GM23338 (cell line): Measurements from ENCODE around the gene RAB11FIP4. TPM values are rescaled to one million over a fixed set of nuclear protein-coding genes. Genes with fewer than 3 reads are reported as not detected.

ENCODE experiments used
- ATAC-seq: fragments of 200-7000 bp; cut with Tn5 transposase; 3 replicates; pipeline ENCODE4 v1.9.1; 2020
- DNase-seq: peaks from one replicate; pipeline ENCODE4 v3.0.0-alpha.2; 2015; ENCODE audit warnings: low spot score
- H2AFZ ChIP-seq: fragments of 200-600 bp; sonication (generic); 2 replicates; pipeline ENCODE4 v1.8.0; 2016; ENCODE audit warnings: antibody characterized with exemption, mild to moderate bottlenecking, moderate library complexity
- H3F3A ChIP-seq: fragments of 200-600 bp; sonication (generic); replicated peaks from 2 replicates; pipeline ENCODE4 v1.8.0; 2017; ENCODE audit warnings: antibody characterized with exemption, mixed run types, low read depth
- H3K27ac ChIP-seq: fragments of 200-600 bp; sonication (generic); 2 replicates; pipeline ENCODE4 v1.6.1; 2016; ENCODE audit warnings: low read depth
- H3K27me3 ChIP-seq: fragments of 200-600 bp; sonication (generic); 2 replicates; pipeline ENCODE4 v1.8.0; 2016; ENCODE audit warnings: mild to moderate bottlenecking, mixed run types, moderate library complexity; ENCODE audit not compliant: insufficient read depth
- H3K36me3 ChIP-seq: fragments of 200-600 bp; sonication (generic); 2 replicates; pipeline ENCODE4 v1.8.0; 2016; ENCODE audit warnings: mild to moderate bottlenecking; ENCODE audit not compliant: insufficient read depth
- H3K4me1 ChIP-seq: fragments of 200-600 bp; sonication (generic); 2 replicates; pipeline ENCODE4 v1.8.0; 2016; ENCODE audit warnings: mild to moderate bottlenecking, moderate library complexity; ENCODE audit not compliant: insufficient read depth
- H3K4me2 ChIP-seq: fragments of 200-600 bp; sonication (generic); 2 replicates; pipeline ENCODE4 v1.7.1; 2017; ENCODE audit warnings: mixed run types
- H3K4me3 ChIP-seq: fragments of 200-600 bp; sonication (generic); 2 replicates; pipeline ENCODE4 v1.6.1; 2016; ENCODE audit warnings: mixed run types
- H3K79me2 ChIP-seq: fragments of 200-600 bp; sonication (generic); replicated peaks from 2 replicates; pipeline ENCODE4 v1.8.0; 2017; ENCODE audit warnings: mild to moderate bottlenecking; ENCODE audit not compliant: insufficient read depth
- H3K9me2 ChIP-seq: fragments of 200-600 bp; sonication (generic); 2 replicates; pipeline ENCODE4 v1.8.0; 2017; ENCODE audit not compliant: insufficient read depth
- H4K20me1 ChIP-seq: fragments of 200-600 bp; sonication (generic); replicated peaks from 2 replicates; pipeline ENCODE4 v1.8.0; 2017; ENCODE audit warnings: mild to moderate bottlenecking; ENCODE audit not compliant: insufficient read depth
- H3K27ac Mint-ChIP-seq: 2 replicates; pipeline ENCODE4 v1.8.0; 2020; ENCODE audit warnings: inconsistent platforms, mild to moderate bottlenecking, moderate library complexity, mixed read lengths
- H3K27me3 Mint-ChIP-seq: 3 replicates; pipeline ENCODE4 v1.8.0; 2022; ENCODE audit warnings: low read depth, mild to moderate bottlenecking, moderate library complexity, mixed read lengths, inconsistent platforms; ENCODE audit not compliant: insufficient read depth, poor library complexity
- H3K36me3 Mint-ChIP-seq: 3 replicates; pipeline ENCODE4 v1.8.0; 2021; ENCODE audit warnings: low read depth, mild to moderate bottlenecking, inconsistent platforms, moderate library complexity, mixed read lengths
- H3K4me1 Mint-ChIP-seq: 3 replicates; pipeline ENCODE4 v1.8.0; 2020; ENCODE audit warnings: mild to moderate bottlenecking, inconsistent platforms, mixed read lengths
- H3K4me3 Mint-ChIP-seq: 3 replicates; pipeline ENCODE4 v1.8.0; 2021; ENCODE audit warnings: moderate library complexity, mild to moderate bottlenecking, inconsistent platforms, mixed read lengths
- H3K9me3 Mint-ChIP-seq: 3 replicates; pipeline ENCODE4 v1.8.0; 2020; ENCODE audit warnings: moderate library complexity, mild to moderate bottlenecking, inconsistent platforms, mixed read lengths
- CREB1 ChIP-seq: fragments of 250-450 bp; sonication (Bioruptor Pico); IDR thresholded peaks from 2 replicates; pipeline ENCODE4 v1.5.0; 2020; ENCODE audit warnings: low read depth, mild to moderate bottlenecking, moderate library complexity
- CTCF ChIP-seq, 2 experiments: fragments of 200-600 bp in 1 of 2; sonication (generic) in 1 of 2; conservative IDR thresholded peaks; 2 replicates each; pipeline versions ENCODE4 v1.5.1 to v1.6.1; 2016 to 2017; ENCODE audit warnings: antibody characterized with exemption in 2 of 2, low read depth in 2 of 2, mild to moderate bottlenecking in 2 of 2, moderate library complexity in 1 of 2
- ETS1 ChIP-seq: IDR thresholded peaks from 2 replicates; pipeline ENCODE4 v1.6.1; 2016; ENCODE audit warnings: antibody characterized with exemption
- EZH2 ChIP-seq: fragments of 200-600 bp; sonication (generic); IDR thresholded peaks from one replicate; pipeline ENCODE4 v1.8.0; 2017; ENCODE audit warnings: antibody characterized with exemption, mild to moderate bottlenecking, low read depth; ENCODE audit not compliant: unreplicated experiment
- EZH2phosphoT487 ChIP-seq: fragments of 200-600 bp; sonication (generic); IDR thresholded peaks from one replicate; pipeline ENCODE4 v1.8.1; 2018; ENCODE audit warnings: antibody characterized with exemption; ENCODE audit not compliant: unreplicated experiment
- JUNB ChIP-seq: IDR thresholded peaks from one replicate; pipeline ENCODE4 v1.6.1; 2016; ENCODE audit warnings: antibody characterized with exemption; ENCODE audit not compliant: unreplicated experiment
- NANOG ChIP-seq: IDR thresholded peaks from 2 replicates; pipeline ENCODE4 v1.6.1; 2016; ENCODE audit warnings: antibody characterized with exemption, borderline replicate concordance
- POLR2AphosphoS5 ChIP-seq: IDR thresholded peaks from 2 replicates; pipeline ENCODE4 v1.6.1; 2016; ENCODE audit warnings: antibody characterized with exemption, low read depth
- STAT1 ChIP-seq: IDR thresholded peaks from one replicate; pipeline ENCODE4 v1.6.1; 2016; ENCODE audit warnings: antibody characterized with exemption; ENCODE audit not compliant: unreplicated experiment
- ZNF114 ChIP-seq: fragments of 250-450 bp; sonication (Bioruptor Pico); IDR thresholded peaks from 2 replicates; pipeline ENCODE4 v1.5.0; 2020; ENCODE audit warnings: mild to moderate bottlenecking, moderate library complexity
- ZNF331 ChIP-seq: fragments of 250-450 bp; sonication (Bioruptor Pico); IDR thresholded peaks from 2 replicates; pipeline ENCODE4 v1.5.0; 2020; ENCODE audit warnings: low read depth, mild to moderate bottlenecking, moderate library complexity
- ZNF462 ChIP-seq: fragments of 250-450 bp; sonication (Bioruptor Pico); IDR thresholded peaks from 2 replicates; pipeline ENCODE4 v1.5.0; 2020; ENCODE audit warnings: mild to moderate bottlenecking, moderate library complexity
- polyA plus RNA-seq: library from polyadenylated mRNA; unstranded; fragments of >200 nt; fragmentation: Nextera tagmentation; extraction: Ambion mirVana; gene quantifications from 2 replicates; pipeline ENCODE4 v1.2.1, GENCODE V29; 2016
- total RNA-seq: library from RNA; depleted of rRNA; stranded (reverse); fragments of >200 nt; shearing (Covaris generic); gene quantifications from 2 replicates; pipeline ENCODE4 v1.2.3, GENCODE V29; 2014
- TF ChIP-seq, protein P1 (sequence below): IDR thresholded peaks from one replicate; pipeline ENCODE4 v1.6.1; 2018; ENCODE audit warnings: antibody characterized with exemption; ENCODE audit not compliant: unreplicated experiment

Gene RAB11FIP4
- total and polyA plus RNA-seq, 2 experiments from 2014 or later: 26.0 to 65.6 TPM

DNA sequence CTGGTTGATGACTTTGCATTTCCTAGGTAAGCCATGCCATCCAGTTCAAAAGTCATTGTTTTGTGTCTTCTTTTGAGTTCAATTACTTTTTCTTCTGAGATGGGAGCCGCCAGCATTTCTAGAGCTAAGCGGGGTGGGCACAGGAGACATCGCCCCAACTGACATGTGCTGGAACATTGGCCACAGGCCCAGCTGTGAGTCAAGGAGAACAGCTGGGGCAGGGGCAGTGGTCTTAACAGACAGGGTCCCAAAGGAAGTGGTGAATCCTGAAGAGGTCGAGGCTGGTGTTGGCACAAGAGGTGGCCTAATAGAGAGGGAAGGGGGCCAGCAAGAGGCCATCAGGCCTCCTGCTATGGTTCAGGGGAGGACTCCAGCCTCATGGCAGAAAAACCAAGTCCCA is 17.1 kb downstream of the RAB11FIP4 start:
- Histone ChIP-seq H3K4me3 (no peak overlapping the region), H3K9me2 (no peaks in the 10 kb centered on the region), H3K4me1 (peaks cover 3% of the 10 kb centered on the region; the same call in 1 of the 2 replicates), H3K27ac (no peak overlapping the region), H3K27me3 (no peaks in the 10 kb centered on the region), H3K4me2 (no peak overlapping the region), H3F3A (no peaks in the 10 kb centered on the region), H4K20me1 (no peaks in the 10 kb centered on the region), H3K79me2 (no peaks in the 10 kb centered on the region), H2AFZ (no peak overlapping the region), H3K36me3 (no peaks in the 10 kb centered on the region)
- DNase-seq (no peak), ATAC-seq (no peak)
- no peak overlapping the region for H3K27ac Mint-ChIP-seq
- peaks cover 8% of the 10 kb centered on the region for H3K27me3 Mint-ChIP-seq
- no peaks in the 10 kb centered on the region for H3K36me3 Mint-ChIP-seq
- no peak for TF ChIP-seq ETS1
- no peak for TF ChIP-seq POLR2AphosphoS5
- no peak for TF ChIP-seq JUNB
- no peak for TF ChIP-seq ZNF331 (CRISPR knock-in tag)
- TF ChIP-seq, protein P1, sequence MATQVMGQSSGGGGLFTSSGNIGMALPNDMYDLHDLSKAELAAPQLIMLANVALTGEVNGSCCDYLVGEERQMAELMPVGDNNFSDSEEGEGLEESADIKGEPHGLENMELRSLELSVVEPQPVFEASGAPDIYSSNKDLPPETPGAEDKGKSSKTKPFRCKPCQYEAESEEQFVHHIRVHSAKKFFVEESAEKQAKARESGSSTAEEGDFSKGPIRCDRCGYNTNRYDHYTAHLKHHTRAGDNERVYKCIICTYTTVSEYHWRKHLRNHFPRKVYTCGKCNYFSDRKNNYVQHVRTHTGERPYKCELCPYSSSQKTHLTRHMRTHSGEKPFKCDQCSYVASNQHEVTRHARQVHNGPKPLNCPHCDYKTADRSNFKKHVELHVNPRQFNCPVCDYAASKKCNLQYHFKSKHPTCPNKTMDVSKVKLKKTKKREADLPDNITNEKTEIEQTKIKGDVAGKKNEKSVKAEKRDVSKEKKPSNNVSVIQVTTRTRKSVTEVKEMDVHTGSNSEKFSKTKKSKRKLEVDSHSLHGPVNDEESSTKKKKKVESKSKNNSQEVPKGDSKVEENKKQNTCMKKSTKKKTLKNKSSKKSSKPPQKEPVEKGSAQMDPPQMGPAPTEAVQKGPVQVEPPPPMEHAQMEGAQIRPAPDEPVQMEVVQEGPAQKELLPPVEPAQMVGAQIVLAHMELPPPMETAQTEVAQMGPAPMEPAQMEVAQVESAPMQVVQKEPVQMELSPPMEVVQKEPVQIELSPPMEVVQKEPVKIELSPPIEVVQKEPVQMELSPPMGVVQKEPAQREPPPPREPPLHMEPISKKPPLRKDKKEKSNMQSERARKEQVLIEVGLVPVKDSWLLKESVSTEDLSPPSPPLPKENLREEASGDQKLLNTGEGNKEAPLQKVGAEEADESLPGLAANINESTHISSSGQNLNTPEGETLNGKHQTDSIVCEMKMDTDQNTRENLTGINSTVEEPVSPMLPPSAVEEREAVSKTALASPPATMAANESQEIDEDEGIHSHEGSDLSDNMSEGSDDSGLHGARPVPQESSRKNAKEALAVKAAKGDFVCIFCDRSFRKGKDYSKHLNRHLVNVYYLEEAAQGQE: no peak
- no peak for TF ChIP-seq ZNF114 (CRISPR knock-in tag)
- no peak for TF ChIP-seq CREB1 (CRISPR knock-in tag)
- TF ChIP-seq EZH2: no peak
- no peak for TF ChIP-seq STAT1
- no peak for TF ChIP-seq ZNF462
- no peak for TF ChIP-seq EZH2phosphoT487
- TF ChIP-seq NANOG: no peak
- no peak for TF ChIP-seq CTCF (conservative IDR thresholded peaks at IDR 0.05; ENCODE audit: low read depth in 2 of 2)
- peaks cover 28% of the 10 kb centered on the region for H3K4me1 Mint-ChIP-seq
- H3K4me3 Mint-ChIP-seq: no peak overlapping the region
- no peaks in the 10 kb centered on the region for H3K9me3 Mint-ChIP-seq
